GM18867 (cell line): ENCODE results near the gene FHL1.
A peak's percentile ranks its signal among the peaks of the same experiment; 100 is the strongest.
"Not testable (repeated sequence)": the region's sequence is repeated elsewhere in the genome, so short reads cannot be mapped to it uniquely, and the experiment has no call there.

ENCODE experiments used
- ATAC-seq: cut with Tn5 transposase; IDR thresholded peaks from one replicate; pipeline ENCODE4 v1.9.1; 2021; ENCODE audit warnings: mild to moderate bottlenecking, moderate library complexity; ENCODE audit not compliant: unreplicated experiment

The FHL1 gene

GRCh38 chrX:136146614-136147314 is 569 bp upstream of the FHL1 start:
- ATAC-seq, result peak; percentile 13

GRCh38 chrX:136147976-136148375 is 643 bp downstream of the FHL1 start:
- no peak for ATAC-seq

- ATAC-seq, result no peak
These were observed 1.1 kb downstream of the FHL1 start for GRCh38 chrX:136148391-136148790.

- no peak for ATAC-seq
These were observed 7.7 kb downstream of the FHL1 start for GRCh38 chrX:136154998-136155397.

GRCh38 chrX:136156560-136157117 is 9.3 kb downstream of the FHL1 start:
- ATAC-seq, result no peak

GRCh38 chrX:136157187-136157586 is 9.9 kb downstream of the FHL1 start:
- ATAC-seq, result no peak

- ATAC-seq, result no peak
These were observed 11.4 kb downstream of the FHL1 start for GRCh38 chrX:136158685-136159084.

- ATAC-seq, result no peak
These were observed 12.3 kb downstream of the FHL1 start for GRCh38 chrX:136159611-136160025.

GRCh38 chrX:136162827-136163570 is 15.7 kb downstream of the FHL1 start:
- ATAC-seq, result peak; percentile 83

GRCh38 chrX:136163689-136164088 is 16.4 kb downstream of the FHL1 start:
- no peak for ATAC-seq

GRCh38 chrX:136165406-136165805 is 18.1 kb downstream of the FHL1 start:
- no peak for ATAC-seq

GRCh38 chrX:136166221-136166855 is 19.0 kb downstream of the FHL1 start:
- ATAC-seq, result no peak

- not testable (repeated sequence) for ATAC-seq
These were observed 20.7 kb downstream of the FHL1 start for GRCh38 chrX:136167989-136168388.

- no peak for ATAC-seq
These were observed 21.8 kb downstream of the FHL1 start for GRCh38 chrX:136168929-136169735.

GRCh38 chrX:136170139-136170800 is 22.9 kb downstream of the FHL1 start:
- no peak for ATAC-seq

GRCh38 chrX:136171420-136171819 is 24.1 kb downstream of the FHL1 start:
- ATAC-seq, result no peak

GRCh38 chrX:136176399-136176825 is 29.1 kb downstream of the FHL1 start:
- ATAC-seq, result no peak

- ATAC-seq, result no peak
These were observed 31.8 kb downstream of the FHL1 start for GRCh38 chrX:136179133-136179532.

- ATAC-seq, result no peak
These were observed 35.1 kb downstream of the FHL1 start for GRCh38 chrX:136182414-136182813.

GRCh38 chrX:136183172-136183571 is 35.8 kb downstream of the FHL1 start:
- no peak for ATAC-seq
